GM12878 (cell line): Measurements from ENCODE around the gene IQGAP3. TPM values are rescaled to one million over a fixed set of nuclear protein-coding genes. Genes with fewer than 3 reads are reported as not detected.
A peak's percentile ranks its signal among the peaks of the same experiment; 100 is the strongest.

ENCODE experiments used
- CREM ChIP-seq: IDR thresholded peaks from 2 replicates; pipeline ENCODE4 v1.6.1; 2014; ENCODE audit warnings: antibody characterized with exemption, low read depth
- ETV6 ChIP-seq, 2 experiments: fragments of 450-650 bp in 1 of 2; IDR thresholded peaks in 1 of 2; conservative IDR thresholded peaks in 1 of 2; 2 replicates each; pipeline ENCODE4 v1.6.1; 2014; ENCODE audit warnings: antibody characterized with exemption in 1 of 2, borderline replicate concordance in 1 of 2, low read depth in 1 of 2, mild to moderate bottlenecking in 1 of 2, moderate library complexity in 1 of 2
- HSF1 ChIP-seq: fragments of 150-350 bp; IDR thresholded peaks from 2 replicates; pipeline ENCODE4 v1.6.1; 2014; ENCODE audit warnings: mild to moderate bottlenecking, low read depth, low read length
- MEF2B ChIP-seq: fragments of 450-650 bp; IDR thresholded peaks from 2 replicates; pipeline ENCODE4 v1.6.1; 2018; ENCODE audit warnings: mild to moderate bottlenecking, moderate library complexity; ENCODE audit not compliant: partially characterized antibody, poor library complexity, severe bottlenecking
- MLLT1 ChIP-seq: fragments of 450-650 bp; IDR thresholded peaks from 2 replicates; pipeline ENCODE4 v1.6.1; 2016; ENCODE audit warnings: mild to moderate bottlenecking
- NBN ChIP-seq: fragments of 450-650 bp; IDR thresholded peaks from 2 replicates; pipeline ENCODE4 v1.6.1; 2016
- POLR2A ChIP-seq: IDR thresholded peaks from 2 replicates; pipeline ENCODE4 v1.6.1; 2011; ENCODE audit warnings: low read depth, mild to moderate bottlenecking, low read length
- RAD51 ChIP-seq: fragments of 450-650 bp; IDR thresholded peaks from 2 replicates; pipeline ENCODE4 v1.6.1; 2016; ENCODE audit warnings: moderate library complexity, mild to moderate bottlenecking, inconsistent platforms
- RBBP5 ChIP-seq: fragments of 200-600 bp; sonication (generic); conservative IDR thresholded peaks from 2 replicates; pipeline ENCODE4 v1.6.1; 2016
- RFX5 ChIP-seq: IDR thresholded peaks from 2 replicates; pipeline ENCODE4 v1.6.1; 2011; ENCODE audit warnings: low read depth, low read length, improper control_type of control experiment
- TBL1XR1 ChIP-seq: IDR thresholded peaks from 2 replicates; pipeline ENCODE4 v1.6.1; 2012; ENCODE audit warnings: low read depth, low read length, improper control_type of control experiment
- TCF12 ChIP-seq: IDR thresholded peaks from 2 replicates; pipeline ENCODE4 v1.6.1; 2011; ENCODE audit warnings: low read depth, mild to moderate bottlenecking, low read length
- ZBED1 ChIP-seq: IDR thresholded peaks from 2 replicates; pipeline ENCODE4 v1.6.1; 2016; ENCODE audit warnings: borderline replicate concordance
- polyA plus RNA-seq, 11 experiments: library from polyadenylated mRNA; depleted of rRNA in 4 of 11; unstranded in 6 of 11; stranded (reverse) in 5 of 11; fragments of >200 nt; fragmentation: Nextera tagmentation in 4 of 11; fragmentation: Illumina TruSeq in 1 of 11; extraction: Ambion mirVana in 4 of 11; extraction: Trizol in 1 of 11; gene quantifications; 1 replicate in 1 of 11; 2 replicates in 10 of 11; pipeline versions ENCODE4 v1.2.1 to v1.2.3, GENCODE V29; 2011 to 2016; ENCODE audit warnings: inconsistent platforms in 2 of 11, missing spikeins in 2 of 11, low read depth in 1 of 11
- total RNA-seq, 4 experiments: library from RNA; depleted of rRNA in 3 of 4; stranded (reverse); fragments of >200 nt in 3 of 4; fragmentation: Illumina TruSeq in 1 of 4; extraction: Trizol in 1 of 4; gene quantifications; 2 replicates each; pipeline versions ENCODE4 v1.2.1 to v1.2.3, GENCODE V29; 2013 to 2021
- TF ChIP-seq, protein P1 (sequence below): IDR thresholded peaks from 2 replicates; pipeline ENCODE4 v1.6.1; 2012; ENCODE audit warnings: improper control_type of control experiment, low read depth, low read length; ENCODE audit not compliant: insufficient replicate concordance
- TF ChIP-seq, protein P2 (sequence below): IDR thresholded peaks from 2 replicates; pipeline ENCODE4 v1.6.1; 2012; ENCODE audit warnings: low read depth, low read length, improper control_type of control experiment
- TF ChIP-seq, protein P3 (sequence below): fragments of 450-650 bp; IDR thresholded peaks from 2 replicates; pipeline ENCODE4 v1.6.1; 2018; ENCODE audit warnings: borderline replicate concordance, mild to moderate bottlenecking; ENCODE audit not compliant: partially characterized antibody

The IQGAP3 gene
- total and polyA plus RNA-seq, 10 of the 15 experiments (the other 5 are each of a cell fraction or from before 2014, with no cell fraction given): 1.1 to 10.7 (median 7.9) TPM

DNA sequence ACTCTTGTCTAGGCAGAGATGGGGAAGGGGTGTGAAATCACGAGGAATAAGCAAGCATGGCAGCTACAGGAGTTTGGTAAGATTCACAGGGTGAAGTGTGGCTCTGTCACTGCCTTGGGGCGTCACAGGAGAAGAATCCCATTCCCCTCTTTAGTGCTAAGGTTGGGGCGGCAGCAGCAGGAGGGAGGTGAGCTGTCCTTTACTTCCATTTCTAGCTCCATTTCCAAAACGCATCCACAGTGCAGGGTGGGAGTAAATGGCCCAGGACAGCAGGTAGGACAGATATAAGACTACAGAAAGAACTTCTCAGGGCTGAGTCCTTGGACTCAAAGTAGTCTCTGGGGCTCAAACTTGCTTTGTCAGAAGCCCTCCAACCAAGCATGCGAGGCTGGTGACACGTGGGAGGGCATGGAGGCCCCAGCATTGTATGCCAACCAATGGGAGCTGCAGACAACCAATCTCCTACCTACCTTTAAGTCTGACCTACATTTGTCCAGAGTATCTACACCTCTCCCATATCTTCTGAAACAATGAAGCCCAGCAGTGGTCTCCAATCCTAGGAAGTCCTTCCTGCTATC lies 80.3 kb downstream of the IQGAP3 start (continued):
- TF ChIP-seq, protein P1, sequence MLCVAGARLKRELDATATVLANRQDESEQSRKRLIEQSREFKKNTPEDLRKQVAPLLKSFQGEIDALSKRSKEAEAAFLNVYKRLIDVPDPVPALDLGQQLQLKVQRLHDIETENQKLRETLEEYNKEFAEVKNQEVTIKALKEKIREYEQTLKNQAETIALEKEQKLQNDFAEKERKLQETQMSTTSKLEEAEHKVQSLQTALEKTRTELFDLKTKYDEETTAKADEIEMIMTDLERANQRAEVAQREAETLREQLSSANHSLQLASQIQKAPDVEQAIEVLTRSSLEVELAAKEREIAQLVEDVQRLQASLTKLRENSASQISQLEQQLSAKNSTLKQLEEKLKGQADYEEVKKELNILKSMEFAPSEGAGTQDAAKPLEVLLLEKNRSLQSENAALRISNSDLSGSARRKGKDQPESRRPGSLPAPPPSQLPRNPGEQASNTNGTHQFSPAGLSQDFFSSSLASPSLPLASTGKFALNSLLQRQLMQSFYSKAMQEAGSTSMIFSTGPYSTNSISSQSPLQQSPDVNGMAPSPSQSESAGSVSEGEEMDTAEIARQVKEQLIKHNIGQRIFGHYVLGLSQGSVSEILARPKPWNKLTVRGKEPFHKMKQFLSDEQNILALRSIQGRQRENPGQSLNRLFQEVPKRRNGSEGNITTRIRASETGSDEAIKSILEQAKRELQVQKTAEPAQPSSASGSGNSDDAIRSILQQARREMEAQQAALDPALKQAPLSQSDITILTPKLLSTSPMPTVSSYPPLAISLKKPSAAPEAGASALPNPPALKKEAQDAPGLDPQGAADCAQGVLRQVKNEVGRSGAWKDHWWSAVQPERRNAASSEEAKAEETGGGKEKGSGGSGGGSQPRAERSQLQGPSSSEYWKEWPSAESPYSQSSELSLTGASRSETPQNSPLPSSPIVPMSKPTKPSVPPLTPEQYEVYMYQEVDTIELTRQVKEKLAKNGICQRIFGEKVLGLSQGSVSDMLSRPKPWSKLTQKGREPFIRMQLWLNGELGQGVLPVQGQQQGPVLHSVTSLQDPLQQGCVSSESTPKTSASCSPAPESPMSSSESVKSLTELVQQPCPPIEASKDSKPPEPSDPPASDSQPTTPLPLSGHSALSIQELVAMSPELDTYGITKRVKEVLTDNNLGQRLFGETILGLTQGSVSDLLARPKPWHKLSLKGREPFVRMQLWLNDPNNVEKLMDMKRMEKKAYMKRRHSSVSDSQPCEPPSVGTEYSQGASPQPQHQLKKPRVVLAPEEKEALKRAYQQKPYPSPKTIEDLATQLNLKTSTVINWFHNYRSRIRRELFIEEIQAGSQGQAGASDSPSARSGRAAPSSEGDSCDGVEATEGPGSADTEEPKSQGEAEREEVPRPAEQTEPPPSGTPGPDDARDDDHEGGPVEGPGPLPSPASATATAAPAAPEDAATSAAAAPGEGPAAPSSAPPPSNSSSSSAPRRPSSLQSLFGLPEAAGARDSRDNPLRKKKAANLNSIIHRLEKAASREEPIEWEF: peak; percentile 14
- TF ChIP-seq RFX5 (no peak), MEF2B (no peak), TBL1XR1 (no peak), RAD51 (0 out of 2 replicates have a peak, but pooled peaks have one; percentile 52), TCF12 (no peak), RBBP5 (no peak), HSF1 (no peak), ETV6 (conservative IDR thresholded peaks at IDR 0.05 in 1 of 2, IDR thresholded peaks at IDR 0.05 in 1 of 2; ENCODE audit: borderline replicate concordance in 1 of 2, low read depth in 1 of 2) (no peak), MLLT1 (no peak), ZBED1 (0 out of 2 replicates have a peak, but pooled peaks have one; percentile 16), CREM (no peak), POLR2A (peak; percentile 13; the same call in 1 of the 2 replicates), NBN (no peak)
- TF ChIP-seq, protein P2, sequence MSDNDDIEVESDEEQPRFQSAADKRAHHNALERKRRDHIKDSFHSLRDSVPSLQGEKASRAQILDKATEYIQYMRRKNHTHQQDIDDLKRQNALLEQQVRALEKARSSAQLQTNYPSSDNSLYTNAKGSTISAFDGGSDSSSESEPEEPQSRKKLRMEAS: no peak
- TF ChIP-seq, protein P3, sequence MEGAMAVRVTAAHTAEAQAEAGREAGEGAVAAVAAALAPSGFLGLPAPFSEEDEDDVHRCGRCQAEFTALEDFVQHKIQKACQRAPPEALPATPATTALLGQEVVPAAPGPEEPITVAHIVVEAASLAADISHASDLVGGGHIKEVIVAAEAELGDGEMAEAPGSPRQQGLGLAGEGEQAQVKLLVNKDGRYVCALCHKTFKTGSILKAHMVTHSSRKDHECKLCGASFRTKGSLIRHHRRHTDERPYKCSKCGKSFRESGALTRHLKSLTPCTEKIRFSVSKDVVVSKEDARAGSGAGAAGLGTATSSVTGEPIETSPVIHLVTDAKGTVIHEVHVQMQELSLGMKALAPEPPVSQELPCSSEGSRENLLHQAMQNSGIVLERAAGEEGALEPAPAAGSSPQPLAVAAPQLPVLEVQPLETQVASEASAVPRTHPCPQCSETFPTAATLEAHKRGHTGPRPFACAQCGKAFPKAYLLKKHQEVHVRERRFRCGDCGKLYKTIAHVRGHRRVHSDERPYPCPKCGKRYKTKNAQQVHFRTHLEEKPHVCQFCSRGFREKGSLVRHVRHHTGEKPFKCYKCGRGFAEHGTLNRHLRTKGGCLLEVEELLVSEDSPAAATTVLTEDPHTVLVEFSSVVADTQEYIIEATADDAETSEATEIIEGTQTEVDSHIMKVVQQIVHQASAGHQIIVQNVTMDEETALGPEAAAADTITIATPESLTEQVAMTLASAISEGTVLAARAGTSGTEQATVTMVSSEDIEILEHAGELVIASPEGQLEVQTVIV: no peak
